ENCODE data around the gene SPRYD3.

Gene SPRYD3

GRCh38 chr12:53063708-53064612, 15.2 kb downstream of the SPRYD3 start:
- DNase-seq (ENCODE audit: low read depth): peak; percentile 97

GRCh38 chr12:53062977-53063707, 16.0 kb downstream of the SPRYD3 start:
- DNase-seq (ENCODE audit: low read depth): no peak

DNA sequence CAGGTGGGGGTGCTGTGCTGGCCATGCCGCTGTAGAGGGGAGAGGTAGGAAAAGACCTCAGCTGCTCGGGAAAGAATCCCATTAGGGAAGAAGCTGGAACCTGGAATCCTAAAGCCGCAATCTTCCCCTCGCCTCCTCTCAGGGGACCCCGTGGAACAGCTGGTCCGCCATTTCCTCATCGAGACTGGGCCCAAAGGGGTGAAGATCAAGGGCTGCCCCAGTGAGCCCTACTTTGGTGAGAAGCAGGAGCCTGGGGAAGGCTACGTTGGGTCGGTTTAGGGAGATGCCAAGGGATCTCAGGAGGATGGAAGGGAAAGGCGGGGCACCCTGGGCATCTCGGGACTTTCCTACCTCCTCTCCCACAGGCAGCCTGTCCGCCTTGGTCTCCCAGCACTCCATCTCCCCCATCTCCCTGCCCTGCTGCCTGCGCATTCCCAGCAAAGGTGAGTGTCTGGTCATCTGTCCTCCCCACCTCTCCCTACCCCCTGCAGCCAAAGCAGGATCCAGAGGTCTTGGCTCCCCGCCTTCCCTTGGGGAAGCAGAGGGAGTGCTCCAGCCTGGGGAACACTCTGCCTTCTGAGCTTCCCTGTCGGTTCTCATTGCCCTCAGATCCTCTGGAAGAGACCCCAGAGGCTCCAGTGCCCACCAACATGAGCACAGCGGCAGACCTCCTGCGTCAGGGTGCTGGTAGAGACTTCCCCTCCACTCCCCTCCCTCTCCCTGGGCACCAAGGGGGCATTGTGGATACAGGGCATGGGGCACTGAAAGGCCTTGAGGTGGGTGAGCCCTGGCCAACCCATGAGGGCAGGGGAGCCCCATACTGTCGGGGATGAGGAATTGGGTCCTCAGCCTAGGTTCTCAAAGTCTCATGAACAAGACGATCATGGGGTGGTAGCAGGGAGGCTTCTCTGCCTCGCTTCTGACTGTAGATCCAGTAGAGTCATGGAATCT, 16.9 kb downstream of the SPRYD3 start:
- no peak for DNase-seq (ENCODE audit: low read depth)

DNA sequence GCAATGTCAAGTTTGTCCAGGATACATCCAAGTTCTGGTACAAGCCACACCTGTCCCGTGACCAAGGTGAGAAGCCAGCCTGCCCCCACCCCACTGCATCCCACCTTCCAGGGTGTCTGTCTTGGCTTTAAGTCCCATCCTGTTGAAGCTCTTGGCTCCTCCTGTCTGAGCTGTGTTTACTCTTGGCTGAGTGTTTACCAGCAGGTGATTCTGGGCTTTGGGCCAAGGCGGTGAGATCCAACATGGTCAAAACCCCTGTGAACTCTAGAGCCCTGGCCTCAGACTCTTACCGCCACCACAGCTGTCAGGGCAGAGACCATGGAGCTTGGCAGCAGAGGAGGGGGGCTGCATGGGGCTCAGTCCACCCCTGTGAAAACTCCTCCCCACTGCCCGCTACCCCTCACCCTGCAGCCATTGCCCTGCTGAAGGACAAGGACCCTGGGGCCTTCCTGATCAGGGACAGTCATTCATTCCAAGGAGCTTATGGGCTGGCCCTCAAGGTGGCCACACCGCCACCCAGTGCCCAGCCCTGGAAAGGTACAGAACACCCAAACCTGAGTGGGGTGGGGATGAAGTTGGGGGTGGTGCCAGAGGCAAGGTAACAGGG, 17.7 kb downstream of the SPRYD3 start:
- DNase-seq (ENCODE audit: low read depth): no peak

- no peak for DNase-seq (ENCODE audit: low read depth)
Observed at GRCh38 chr12:53060721-53061276, 18.4 kb downstream of the SPRYD3 start.

DNA sequence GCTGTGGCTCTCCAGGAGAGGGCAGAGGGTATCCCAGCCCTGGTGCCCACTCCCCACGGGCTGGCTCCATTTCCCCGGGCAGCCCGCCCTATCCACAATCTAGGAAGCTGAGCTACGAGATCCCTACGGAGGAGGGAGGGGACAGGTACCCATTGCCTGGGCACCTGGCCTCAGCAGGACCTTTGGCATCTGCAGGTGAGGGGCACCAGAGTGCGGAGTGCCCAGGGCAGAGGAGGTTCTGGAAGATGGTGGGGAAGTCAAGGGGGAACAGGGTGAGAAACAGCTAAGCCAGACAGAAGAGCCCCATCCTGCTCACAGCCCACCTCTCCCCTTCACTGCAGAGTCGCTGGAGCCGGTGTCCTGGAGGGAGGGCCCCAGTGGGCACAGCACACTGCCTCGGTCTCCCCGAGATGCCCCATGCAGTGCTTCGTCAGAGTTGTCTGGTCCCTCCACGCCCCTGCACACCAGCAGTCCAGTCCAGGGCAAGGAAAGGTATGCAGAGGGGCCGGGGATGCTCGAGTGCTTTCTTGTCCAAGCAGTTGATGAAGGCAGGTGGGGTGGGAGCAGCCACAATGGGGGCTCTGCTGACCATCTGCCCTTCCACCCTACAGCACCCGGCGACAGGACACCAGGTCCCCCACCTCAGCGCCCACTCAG, 19.0 kb downstream of the SPRYD3 start:
- DNase-seq (ENCODE audit: low read depth): no peak

GRCh38 chr12:53059434-53060063, 19.6 kb downstream of the SPRYD3 start:
- no peak for DNase-seq (ENCODE audit: low read depth)

DNA sequence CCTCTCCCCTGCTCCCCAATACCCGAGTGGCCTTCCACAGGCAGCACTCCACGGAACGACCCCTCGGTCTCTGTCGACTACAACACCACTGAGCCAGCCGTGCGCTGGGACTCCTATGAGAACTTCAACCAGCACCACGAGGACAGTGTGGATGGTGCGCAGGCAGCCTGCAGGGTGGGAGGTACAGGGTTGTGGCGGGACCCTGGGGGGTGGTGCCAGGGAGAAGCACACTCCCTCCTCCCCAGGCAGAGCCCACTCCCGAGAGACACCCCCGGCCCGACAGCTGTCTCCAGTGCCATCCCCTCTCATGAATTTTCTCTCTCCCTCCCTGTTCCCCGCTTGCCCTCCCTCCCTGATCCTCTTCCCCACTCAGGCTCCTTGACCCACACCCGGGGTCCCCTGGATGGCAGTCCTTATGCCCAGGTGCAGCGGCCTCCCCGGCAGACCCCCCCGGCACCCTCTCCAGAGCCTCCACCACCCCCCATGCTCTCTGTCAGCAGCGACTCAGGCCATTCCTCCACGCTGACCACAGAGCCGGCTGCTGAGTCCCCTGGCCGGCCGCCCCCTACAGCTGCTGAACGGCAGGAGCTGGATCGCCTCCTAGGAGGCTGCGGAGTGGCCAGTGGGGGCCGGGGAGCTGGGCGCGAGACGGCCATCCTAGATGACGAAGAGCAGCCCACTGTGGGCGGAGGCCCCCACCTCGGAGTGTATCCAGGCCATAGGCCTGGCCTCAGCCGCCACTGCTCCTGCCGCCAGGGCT, 20.3 kb downstream of the SPRYD3 start:
- DNase-seq (ENCODE audit: low read depth): no peak

- DNase-seq (ENCODE audit: low read depth): no peak
Observed at GRCh38 chr12:53057816-53058500, 21.2 kb downstream of the SPRYD3 start.

DNA sequence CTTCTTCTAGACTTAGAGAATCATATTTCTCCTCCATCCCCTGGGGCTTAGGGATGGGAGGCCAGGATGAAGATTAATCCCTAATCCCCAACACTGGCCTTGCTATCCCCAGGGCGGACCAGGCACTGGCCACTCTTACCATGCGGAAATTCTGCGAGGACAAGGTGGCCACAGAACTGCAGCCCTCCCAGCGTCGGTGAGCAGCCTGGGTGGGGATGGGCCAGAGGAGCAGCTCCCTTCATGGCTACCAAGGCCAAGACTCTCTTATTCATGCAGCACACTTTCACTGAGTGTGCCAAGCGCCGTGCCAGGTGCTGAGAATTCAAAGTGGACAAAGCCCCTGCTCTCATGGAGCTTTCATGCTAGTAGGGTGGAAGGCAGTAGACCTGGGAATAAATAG, 22.3 kb downstream of the SPRYD3 start:
- no peak for DNase-seq (ENCODE audit: low read depth)

- DNase-seq (ENCODE audit: low read depth): no peak
Observed at GRCh38 chr12:53056296-53056695, 22.9 kb downstream of the SPRYD3 start.

DNA sequence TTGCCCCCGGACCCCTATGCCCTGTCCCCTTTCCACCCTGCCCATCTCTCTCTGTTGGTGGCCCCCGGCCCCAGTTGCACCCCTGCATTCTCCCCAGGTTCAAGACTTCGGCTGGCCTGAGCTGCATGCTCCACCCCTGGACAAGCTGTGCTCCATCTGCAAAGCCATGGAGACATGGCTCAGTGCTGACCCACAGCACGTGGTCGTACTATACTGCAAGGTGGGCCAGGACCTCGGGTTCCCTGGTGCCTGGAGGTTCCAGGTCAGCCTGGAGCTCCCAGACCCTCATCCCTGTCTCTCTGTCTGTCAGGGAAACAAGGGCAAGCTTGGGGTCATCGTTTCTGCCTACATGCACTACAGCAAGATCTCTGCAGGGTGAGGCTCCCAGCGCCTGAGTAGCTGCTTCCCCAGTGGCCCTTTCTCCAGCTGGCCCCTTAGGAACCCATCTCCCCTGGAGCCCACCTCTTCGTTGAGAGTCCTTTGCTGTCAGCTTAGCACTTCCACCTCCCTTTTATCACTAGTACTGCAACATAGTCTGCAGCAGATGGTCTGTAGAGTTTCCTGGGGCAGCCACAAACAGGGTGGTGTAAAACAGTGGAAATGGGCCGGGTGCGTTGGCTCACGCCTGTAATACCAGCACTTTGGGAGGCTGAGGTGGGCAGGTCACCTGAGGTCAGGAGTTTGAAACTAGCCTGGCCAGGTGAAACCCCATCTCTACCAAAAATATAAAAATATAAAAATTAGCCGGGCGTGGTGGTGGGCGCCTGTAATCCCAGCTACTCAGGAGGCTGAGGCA, 23.5 kb downstream of the SPRYD3 start:
- no peak for DNase-seq (ENCODE audit: low read depth)

- peak; percentile 83 for DNase-seq (ENCODE audit: low read depth)
Observed at GRCh38 chr12:53054112-53054878, 24.9 kb downstream of the SPRYD3 start.

DNA sequence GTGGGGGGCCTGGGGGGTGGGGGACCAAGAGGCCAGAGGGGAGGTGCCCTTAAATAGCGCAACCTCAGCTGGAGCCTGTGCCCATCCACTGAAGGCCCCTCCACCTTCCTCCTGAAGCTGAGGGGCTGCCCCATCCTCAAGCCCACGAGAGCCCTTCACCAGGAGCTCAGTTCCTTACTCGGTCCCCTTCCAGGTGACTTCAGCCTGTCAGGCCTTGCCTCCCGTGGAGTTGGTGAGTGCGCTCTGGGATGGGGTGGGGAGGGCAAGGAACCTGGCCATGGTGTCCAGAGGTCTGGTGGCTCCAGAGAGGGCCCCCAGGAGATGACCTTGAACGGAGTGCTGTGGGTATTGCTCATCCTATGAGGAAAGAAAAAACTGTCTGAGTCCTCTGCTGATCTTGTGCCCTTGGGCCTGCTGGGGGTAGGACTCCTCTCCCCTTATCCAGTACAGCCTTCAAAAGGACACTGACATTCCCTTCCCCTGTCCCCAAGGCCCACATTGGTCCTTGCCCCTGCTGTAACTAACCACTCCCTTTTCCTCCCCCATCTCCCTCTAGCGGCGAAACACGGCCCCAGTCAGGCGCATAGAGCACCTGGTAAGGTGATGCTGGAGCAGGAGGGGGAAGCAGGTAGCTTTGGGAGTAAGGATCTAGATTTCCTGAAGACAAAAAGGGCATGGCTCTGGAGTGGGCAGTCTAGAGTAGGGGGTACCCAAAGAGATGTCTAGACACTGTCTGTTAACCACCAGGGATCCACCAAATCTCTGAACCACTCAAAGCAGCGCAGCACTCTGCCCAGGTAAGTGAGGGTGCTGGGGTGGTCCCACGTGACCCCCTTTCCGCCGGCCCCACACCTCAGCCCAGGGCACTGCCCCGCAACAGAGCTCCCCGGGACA, 25.7 kb downstream of the SPRYD3 start:
- DNase-seq (ENCODE audit: low read depth): peak; percentile 22

GRCh38 chr12:53052419-53053217, 26.6 kb downstream of the SPRYD3 start:
- DNase-seq (ENCODE audit: low read depth): peak; percentile 87

All from fibroblast of gingiva (primary cell).